ENCODE results near the gene ADPRHL1. TPM values are rescaled to one million over a fixed set of nuclear protein-coding genes. Genes with fewer than 3 reads are reported as not detected.
A peak's percentile ranks its signal among the peaks of the same experiment; 100 is the strongest.
"Not testable (repeated sequence)": the region's sequence is repeated elsewhere in the genome, so short reads cannot be mapped to it uniquely, and the experiment has no call there.

ADPRHL1 gene
- total RNA-seq, 2 donors from 2014 or later: 1.8 to 1.9 TPM

DNA sequence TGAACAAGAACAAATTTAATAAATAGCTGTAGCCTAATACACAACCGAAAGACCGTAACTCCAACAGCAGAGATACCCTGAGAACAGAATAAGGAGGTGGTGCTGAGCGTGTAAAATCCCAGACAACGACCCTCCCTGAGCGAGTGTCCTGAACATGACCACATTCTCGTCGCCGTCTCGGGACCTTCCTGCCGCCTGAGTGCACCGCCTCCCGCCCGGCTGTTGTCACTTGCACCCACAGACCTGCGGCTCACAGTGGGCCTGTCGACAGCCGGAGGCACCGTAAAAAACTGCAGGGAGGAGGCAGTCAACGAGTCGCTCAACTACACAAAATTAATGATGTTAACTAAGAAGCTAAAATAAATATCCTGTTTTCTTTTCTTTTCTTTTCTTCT, 53.5 kb downstream of the ADPRHL1 start:
- no peaks in the 10 kb centered on the region for H3K27me3 Mint-ChIP-seq
- no peak for ATAC-seq
- H3K36me3 Mint-ChIP-seq: no peaks in the 10 kb centered on the region
- no peaks in the 10 kb centered on the region for H3K9me3 Mint-ChIP-seq
- no peak for DNase-seq (ENCODE audit: low spot score)
- no peak overlapping the region for H3K27ac Mint-ChIP-seq
- H3K4me1 Mint-ChIP-seq (ENCODE audit: low read depth in 2 of 2): no peaks in the 10 kb centered on the region
- H3K4me3 Mint-ChIP-seq: no peak overlapping the region

GRCh38 chr13:113398963-113399754, 54.1 kb downstream of the ADPRHL1 start:
- ATAC-seq: peak in 1 of 2 donors; percentile 43
- Mint-ChIP-seq H3K4me1 (ENCODE audit: low read depth in 2 of 2) (no peaks in the 10 kb centered on the region), H3K9me3 (no peaks in the 10 kb centered on the region), H3K27me3 (no peaks in the 10 kb centered on the region), H3K27ac (no peak overlapping the region), H3K36me3 (no peaks in the 10 kb centered on the region), H3K4me3 (no peak overlapping the region)
- no peak for DNase-seq (ENCODE audit: low spot score)

DNA sequence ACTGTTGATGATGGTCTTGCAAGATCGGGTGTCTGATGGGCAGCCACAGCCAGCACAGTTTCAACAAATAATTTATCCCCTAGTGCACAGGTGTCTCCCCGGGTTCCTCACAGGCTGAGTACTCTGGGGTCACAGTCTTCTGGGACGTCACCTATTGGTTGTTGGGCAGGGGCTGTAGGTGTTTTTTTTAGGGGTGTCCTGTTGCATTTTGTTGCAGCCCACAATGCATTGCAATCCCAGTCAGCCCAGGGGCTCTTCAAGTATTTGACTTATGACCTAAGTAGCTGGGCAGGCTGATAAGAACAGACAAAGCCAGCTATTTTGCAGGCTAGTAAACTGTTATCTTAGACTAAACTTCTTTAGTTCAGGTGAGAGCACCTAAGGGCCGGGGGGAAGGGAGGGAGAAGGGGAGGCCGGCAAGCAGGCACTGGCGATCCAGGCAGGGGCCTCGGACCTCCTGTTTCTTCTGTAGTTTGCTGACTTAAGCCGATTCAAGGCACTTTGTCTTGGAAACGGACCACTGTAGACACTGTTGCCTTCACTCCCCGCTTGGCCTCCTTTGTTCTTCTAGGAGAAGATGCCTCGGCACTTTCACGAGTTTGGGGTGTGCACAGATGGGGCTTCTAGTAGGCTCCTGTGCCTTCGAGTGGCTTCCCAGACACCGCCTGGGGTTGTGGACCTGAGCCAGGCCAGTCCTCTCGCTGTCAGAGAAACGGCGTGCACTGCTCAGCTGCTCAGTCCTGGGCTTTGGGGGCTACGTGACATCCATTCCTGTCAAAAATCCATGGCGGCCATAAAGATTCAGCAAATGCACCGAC, 55.5 kb downstream of the ADPRHL1 start:
- no peak for DNase-seq (ENCODE audit: low spot score)
- Mint-ChIP-seq H3K4me3 (no peak overlapping the region), H3K4me1 (ENCODE audit: low read depth in 2 of 2) (peaks cover 3 to 5% of the 10 kb centered on the region in 2 donors), H3K27ac (no peak overlapping the region), H3K27me3 (no peaks in the 10 kb centered on the region), H3K36me3 (no peaks in the 10 kb centered on the region), H3K9me3 (no peaks in the 10 kb centered on the region)
- no peak for ATAC-seq

DNA sequence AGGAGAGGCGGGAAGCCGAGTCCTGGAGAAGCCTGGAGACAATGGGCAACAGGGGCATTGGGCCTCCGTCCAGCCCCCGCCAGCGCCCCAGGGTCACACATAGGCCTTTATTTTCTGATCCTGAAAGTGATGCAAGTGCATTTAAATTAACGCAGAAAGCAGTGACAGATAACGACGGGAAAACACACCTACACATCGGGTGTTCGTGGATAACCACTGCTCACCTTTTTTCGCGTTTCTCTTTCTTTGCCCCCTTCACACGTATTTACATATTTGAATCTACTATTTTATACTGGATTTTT, 59.0 kb downstream of the ADPRHL1 start:
- Mint-ChIP-seq H3K27me3 (no peaks in the 10 kb centered on the region), H3K27ac (no peak overlapping the region), H3K9me3 (no peaks in the 10 kb centered on the region), H3K4me1 (ENCODE audit: low read depth in 2 of 2) (peaks cover 3 to 5% of the 10 kb centered on the region in 2 donors), H3K36me3 (no peaks in the 10 kb centered on the region), H3K4me3 (peak overlapping the region; percentile 20)
- DNase-seq (ENCODE audit: low spot score) (no peak), ATAC-seq (no peak)

DNA sequence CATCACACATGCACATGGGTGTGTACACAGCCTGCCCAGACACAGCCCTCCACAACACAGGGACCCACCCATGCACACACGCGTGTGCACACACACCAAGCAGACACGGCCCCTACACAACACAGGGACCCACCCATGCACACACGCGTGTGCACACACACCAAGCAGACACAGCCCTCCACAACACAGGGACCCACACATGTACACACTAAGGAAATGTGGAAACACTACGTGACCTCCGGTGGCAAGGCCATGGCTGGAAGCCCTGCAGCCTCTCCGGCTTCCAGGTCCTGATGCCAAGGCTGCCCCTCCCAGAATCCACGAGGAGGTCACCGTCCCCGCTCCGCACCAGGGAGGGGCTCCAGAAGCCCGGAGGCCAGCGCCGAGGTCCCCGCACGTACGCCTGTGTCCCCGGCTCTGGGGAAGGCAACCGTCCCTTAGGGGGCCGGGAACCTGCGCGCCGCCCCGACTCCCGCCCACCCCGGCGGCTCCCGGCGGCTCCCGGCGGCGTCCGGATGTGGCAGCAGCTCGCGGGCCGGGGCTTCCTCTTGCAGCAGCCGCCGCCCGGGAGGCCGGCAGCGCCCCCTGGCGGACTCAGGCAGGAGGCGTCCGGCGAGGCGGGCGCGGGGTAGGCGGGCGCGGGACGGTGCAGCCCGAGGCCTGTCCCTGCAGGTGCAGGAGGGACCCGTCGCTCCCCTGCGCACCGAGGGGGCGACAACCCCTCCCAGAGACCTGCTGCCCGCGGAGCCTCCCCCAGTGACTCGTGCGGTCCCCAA, 59.5 kb downstream of the ADPRHL1 start:
- Mint-ChIP-seq H3K4me3 (peak overlapping the region; percentile 87), H3K27ac (peak overlapping the region in 1 of 2 donors; percentile 69), H3K36me3 (no peaks in the 10 kb centered on the region), H3K9me3 (no peaks in the 10 kb centered on the region), H3K27me3 (no peaks in the 10 kb centered on the region), H3K4me1 (ENCODE audit: low read depth in 2 of 2) (peaks cover 3 to 5% of the 10 kb centered on the region in 2 donors)
- ATAC-seq (peak; percentile 95 to 96), DNase-seq (ENCODE audit: low spot score) (peak; percentile 89)

GRCh38 chr13:113393226-113393562, 60.1 kb downstream of the ADPRHL1 start:
- H3K4me3 Mint-ChIP-seq: peak overlapping the region; percentile 87
- DNase-seq (ENCODE audit: low spot score) (no peak), ATAC-seq (no peak)
- peak overlapping the region in 1 of 2 donors; percentile 69 for H3K27ac Mint-ChIP-seq
- no peaks in the 10 kb centered on the region for H3K9me3 Mint-ChIP-seq
- H3K27me3 Mint-ChIP-seq: no peaks in the 10 kb centered on the region
- H3K4me1 Mint-ChIP-seq (ENCODE audit: low read depth in 2 of 2): peaks cover 3 to 5% of the 10 kb centered on the region in 2 donors
- no peaks in the 10 kb centered on the region for H3K36me3 Mint-ChIP-seq

GRCh38 chr13:113390874-113391497, 62.3 kb downstream of the ADPRHL1 start:
- Mint-ChIP-seq H3K36me3 (no peaks in the 10 kb centered on the region), H3K27ac (no peak overlapping the region), H3K27me3 (peaks cover 9 to 15% of the 10 kb centered on the region in 2 donors), H3K9me3 (no peaks in the 10 kb centered on the region), H3K4me1 (ENCODE audit: low read depth in 2 of 2) (peaks cover 3 to 5% of the 10 kb centered on the region in 2 donors), H3K4me3 (no peak overlapping the region)
- no peak for ATAC-seq
- DNase-seq (ENCODE audit: low spot score): no peak

- not testable (repeated sequence) for H3K9me3 Mint-ChIP-seq; DNase-seq (ENCODE audit: low spot score); H3K27ac Mint-ChIP-seq; H3K4me1 Mint-ChIP-seq (ENCODE audit: low read depth in 2 of 2); H3K36me3 Mint-ChIP-seq; ATAC-seq; H3K4me3 Mint-ChIP-seq
- H3K27me3 Mint-ChIP-seq: peaks cover 14 to 26% of the 10 kb centered on the region in 2 donors
Observed at GRCh38 chr13:113389586-113389985, 63.7 kb downstream of the ADPRHL1 start.

DNA sequence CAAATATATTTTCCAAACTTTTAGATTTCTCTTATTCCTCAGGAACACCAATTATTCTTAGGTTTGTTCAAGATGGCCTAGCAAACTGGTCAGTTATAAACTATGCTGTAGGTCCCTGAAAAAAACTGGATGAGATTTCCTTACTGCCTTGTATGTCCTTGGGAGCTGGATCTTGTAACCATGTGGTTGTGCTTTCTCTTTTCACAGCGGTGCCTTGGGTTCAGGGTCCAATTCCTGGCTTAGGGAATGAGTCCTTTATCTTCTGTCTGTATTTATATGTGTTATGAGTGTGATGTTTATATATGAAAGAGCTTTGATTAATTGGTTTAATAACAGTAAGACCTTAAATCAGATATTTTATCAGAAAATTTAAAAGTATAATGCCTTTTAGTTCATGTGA, 65.9 kb downstream of the ADPRHL1 start:
- peaks cover 18% of the 10 kb centered on the region for H3K36me3 Mint-ChIP-seq
- peaks cover 20 to 46% of the 10 kb centered on the region in 2 donors for H3K27me3 Mint-ChIP-seq
- DNase-seq (ENCODE audit: low spot score) (no peak), ATAC-seq (no peak)
- H3K4me3 Mint-ChIP-seq: no peak overlapping the region
- H3K4me1 Mint-ChIP-seq (ENCODE audit: low read depth in 2 of 2): no peaks in the 10 kb centered on the region
- H3K9me3 Mint-ChIP-seq: peaks cover 4% of the 10 kb centered on the region
- H3K27ac Mint-ChIP-seq: no peak overlapping the region

DNA sequence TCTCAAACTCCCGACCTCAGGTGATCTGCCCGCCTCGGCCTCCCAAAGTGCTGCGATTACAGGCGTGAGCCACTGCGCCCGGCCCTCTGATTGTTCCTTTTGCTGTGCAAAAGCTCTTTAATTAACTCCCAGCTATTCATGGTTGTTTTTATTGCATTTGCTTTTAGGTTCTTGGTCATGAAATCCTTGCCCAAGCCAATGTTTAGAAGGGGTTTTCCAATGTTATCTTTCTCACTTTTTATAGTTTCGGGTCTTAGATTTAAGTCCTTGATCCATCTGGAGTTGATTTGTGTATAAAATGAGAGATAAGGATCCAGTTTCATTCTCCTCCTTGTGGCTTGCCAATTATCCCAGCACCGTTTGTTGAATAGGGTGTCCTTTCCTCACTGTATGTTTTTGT, 70.2 kb downstream of the ADPRHL1 start:
- peaks cover 20 to 49% of the 10 kb centered on the region in 2 donors for H3K27me3 Mint-ChIP-seq
- no peak overlapping the region for H3K4me3 Mint-ChIP-seq
- H3K27ac Mint-ChIP-seq: no peak overlapping the region
- H3K4me1 Mint-ChIP-seq (ENCODE audit: low read depth in 2 of 2): no peaks in the 10 kb centered on the region
- DNase-seq (ENCODE audit: low spot score): no peak
- ATAC-seq: no peak
- peaks cover 19% of the 10 kb centered on the region for H3K36me3 Mint-ChIP-seq
- H3K9me3 Mint-ChIP-seq: peaks cover 4% of the 10 kb centered on the region

DNA sequence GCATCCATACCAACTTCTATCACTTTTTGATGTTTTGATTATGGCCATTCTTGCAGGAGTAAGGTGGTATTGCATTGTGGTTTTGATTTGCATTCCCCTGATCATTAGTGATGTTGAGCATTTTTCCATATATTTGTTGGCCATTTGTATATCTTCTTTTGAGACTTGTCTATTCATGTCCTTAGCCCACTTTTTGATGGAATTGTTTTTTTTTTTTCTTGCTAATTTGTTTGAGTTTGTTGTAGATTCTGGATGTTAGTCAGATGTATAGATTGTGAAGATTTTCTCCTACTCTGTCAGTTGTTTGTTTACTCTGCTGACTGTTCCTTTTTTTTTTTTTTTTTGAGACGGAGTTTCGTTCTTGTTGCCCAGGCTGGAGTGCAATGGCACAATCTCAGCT, 70.7 kb downstream of the ADPRHL1 start:
- peaks cover 19% of the 10 kb centered on the region for H3K36me3 Mint-ChIP-seq
- not testable (repeated sequence) for ATAC-seq; H3K4me1 Mint-ChIP-seq (ENCODE audit: low read depth in 2 of 2); H3K4me3 Mint-ChIP-seq; DNase-seq (ENCODE audit: low spot score); H3K9me3 Mint-ChIP-seq; H3K27ac Mint-ChIP-seq
- peaks cover 20 to 49% of the 10 kb centered on the region in 2 donors for H3K27me3 Mint-ChIP-seq

- H3K4me3 Mint-ChIP-seq: no peak overlapping the region
- peaks cover 16 to 26% of the 10 kb centered on the region in 2 donors for H3K27me3 Mint-ChIP-seq
- H3K4me1 Mint-ChIP-seq (ENCODE audit: low read depth in 2 of 2): no peaks in the 10 kb centered on the region
- ATAC-seq: peak in 1 of 2 donors; percentile 38
- H3K9me3 Mint-ChIP-seq: peaks cover 4% of the 10 kb centered on the region
- DNase-seq (ENCODE audit: low spot score): no peak
- H3K36me3 Mint-ChIP-seq: peaks cover 11% of the 10 kb centered on the region
- H3K27ac Mint-ChIP-seq: no peak overlapping the region
Observed at GRCh38 chr13:113378825-113379224, 74.5 kb downstream of the ADPRHL1 start.

DNA sequence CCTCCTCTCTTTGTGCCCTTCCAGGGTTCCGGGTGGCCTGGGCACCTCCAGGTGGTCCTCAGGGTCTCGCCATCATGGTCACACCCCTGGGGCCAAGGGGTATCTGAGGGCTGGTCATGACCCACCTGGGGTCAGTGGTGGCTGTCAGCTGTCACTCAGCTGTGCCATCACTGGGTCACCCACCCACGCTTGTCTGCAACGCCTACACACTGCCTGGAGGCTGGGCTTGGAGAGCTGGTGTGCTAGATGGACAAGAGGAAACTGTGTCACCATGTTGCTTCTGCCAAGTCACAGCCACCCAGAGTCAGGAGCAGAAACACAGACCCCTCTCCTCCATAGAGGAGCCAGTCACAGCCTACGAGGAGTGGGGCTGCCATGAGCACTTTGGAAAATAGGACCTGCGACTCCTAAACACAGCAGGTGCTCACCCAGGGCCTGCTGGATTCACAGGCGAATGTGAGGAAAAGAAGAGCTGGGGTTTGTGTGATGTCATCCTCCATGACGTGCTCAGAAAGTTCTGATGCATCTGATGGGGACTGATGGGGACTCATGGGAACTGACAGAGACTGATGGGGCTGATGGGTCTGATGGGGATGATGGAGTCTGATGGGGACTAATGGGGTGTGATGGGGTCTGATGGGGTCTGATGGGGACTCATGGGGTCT, 78.6 kb downstream of the ADPRHL1 start:
- Mint-ChIP-seq H3K9me3 (no peaks in the 10 kb centered on the region), H3K27me3 (peaks cover 9 to 10% of the 10 kb centered on the region in 2 donors), H3K27ac (no peak overlapping the region), H3K4me1 (ENCODE audit: low read depth in 2 of 2) (no peaks in the 10 kb centered on the region), H3K36me3 (no peaks in the 10 kb centered on the region), H3K4me3 (no peak overlapping the region)
- ATAC-seq (peak in 1 of 2 donors; percentile 33), DNase-seq (ENCODE audit: low spot score) (no peak)

Measured in natural killer cell treated with Interleukin-12 subunit alpha and Interleukin-12 subunit beta and Interleukin-15 and Interleukin-18, amount 100 ng/mL, for 72 hours (primary cell).